Measurements from ENCODE around the gene CHI3L1.

The CHI3L1 gene

GRCh38 chr1:203206129-203206687 lies 19.7 kb upstream of the CHI3L1 start:
- no peak for DNase-seq (ENCODE audit: extremely low read depth in 1 of 2, low read depth in 1 of 2)

- DNase-seq (ENCODE audit: extremely low read depth in 1 of 2, low read depth in 1 of 2), result no peak
These were observed 18.3 kb upstream of the CHI3L1 start for GRCh38 chr1:203204756-203205155.

DNA sequence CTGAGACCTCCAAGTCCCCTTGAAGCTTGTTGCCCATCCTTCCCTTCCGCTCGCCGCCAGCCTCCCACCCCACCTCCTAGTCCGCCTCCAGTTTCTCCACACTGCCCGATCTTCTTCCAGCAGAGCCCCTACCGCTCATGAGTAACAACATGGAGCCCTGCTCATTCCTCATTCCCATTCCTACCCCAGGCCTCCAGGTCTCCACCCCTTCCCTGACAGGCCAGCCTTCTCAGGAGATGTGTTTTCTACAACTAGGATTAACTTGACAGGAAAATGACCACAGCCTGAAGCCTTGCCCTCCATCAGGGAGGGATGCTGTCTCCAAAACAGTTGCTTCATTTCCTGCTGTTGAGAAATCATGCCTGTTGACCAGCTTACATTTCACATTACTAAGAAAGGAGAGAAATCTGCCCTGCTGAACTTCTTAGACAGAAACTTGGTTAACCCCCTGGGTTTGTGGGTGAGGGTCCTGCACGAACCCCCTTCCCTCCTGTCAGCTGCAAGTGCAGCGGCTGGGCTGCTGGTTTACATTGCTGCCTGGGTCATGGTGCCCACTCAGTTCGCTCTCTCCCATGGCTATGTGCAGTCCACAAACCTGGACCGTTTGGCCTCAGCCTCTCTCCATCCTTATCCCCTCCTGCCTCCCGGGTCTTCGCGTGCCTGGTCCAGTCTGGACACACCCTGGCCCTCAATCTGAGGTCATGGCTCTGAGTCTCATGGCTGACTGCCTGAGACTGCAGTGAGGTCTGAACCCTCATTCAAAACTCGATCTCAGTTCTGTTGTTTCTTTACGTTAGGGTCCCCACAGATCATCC lies 16.1 kb upstream of the CHI3L1 start:
- no peak for DNase-seq (ENCODE audit: extremely low read depth in 1 of 2, low read depth in 1 of 2)

- DNase-seq (ENCODE audit: extremely low read depth in 1 of 2, low read depth in 1 of 2), result no peak
These were observed 15.2 kb upstream of the CHI3L1 start for GRCh38 chr1:203201516-203202205.

DNA sequence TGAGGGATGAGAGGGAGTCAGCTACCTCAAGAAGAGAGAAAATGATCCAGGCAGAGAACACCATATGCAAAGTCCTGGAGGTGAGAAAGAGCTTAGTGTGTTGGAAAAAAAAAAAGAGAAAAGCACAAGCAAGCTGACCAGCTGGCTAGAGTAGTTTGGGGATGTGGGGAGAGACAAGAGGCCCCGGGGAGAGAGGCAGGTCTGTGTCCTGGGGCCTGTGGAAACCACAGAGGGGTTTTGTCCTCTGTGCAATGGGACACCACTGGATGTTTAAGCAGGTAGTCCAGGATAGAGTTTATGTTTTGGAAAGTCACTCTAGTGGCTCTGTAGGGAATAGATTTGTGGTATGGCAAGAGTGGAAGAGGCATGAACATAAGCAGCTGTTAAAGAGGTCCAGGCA lies 14.4 kb upstream of the CHI3L1 start:
- DNase-seq (ENCODE audit: extremely low read depth in 1 of 2, low read depth in 1 of 2), result no peak

DNA sequence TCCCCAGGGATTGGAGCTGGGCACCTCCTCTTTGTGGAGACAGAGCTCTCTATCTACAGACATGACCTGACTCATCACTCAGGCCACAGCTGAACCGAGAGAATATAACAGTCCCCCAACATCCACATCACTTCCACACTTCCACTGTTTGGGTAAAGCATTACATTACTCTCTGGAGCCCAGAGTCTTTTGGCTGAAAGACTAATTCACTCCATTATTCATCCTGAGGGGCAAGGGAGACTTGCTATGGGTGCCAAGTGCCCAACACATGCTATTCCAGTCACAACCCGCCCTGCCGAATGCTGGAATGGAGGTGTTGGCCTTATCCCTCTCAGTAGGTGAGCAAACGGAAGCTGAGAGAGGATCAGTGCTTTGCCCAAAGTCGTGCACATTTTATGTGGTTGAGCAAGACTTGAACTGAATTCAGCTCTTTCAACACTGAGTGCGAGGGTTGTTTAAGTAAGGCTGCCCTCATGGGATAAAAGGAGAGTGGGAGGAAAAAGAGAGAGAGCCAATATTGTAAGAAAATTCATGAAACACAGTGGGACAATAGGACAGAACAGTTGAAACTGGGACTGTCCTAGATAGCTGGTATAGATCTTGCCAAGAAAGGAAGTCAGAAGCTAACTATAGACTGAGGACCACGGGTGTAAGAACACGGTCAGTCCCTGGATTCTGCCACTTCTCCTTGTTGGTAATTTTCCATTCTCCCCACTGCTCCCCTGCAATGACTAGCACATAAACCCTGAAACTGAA lies 13.5 kb upstream of the CHI3L1 start:
- DNase-seq (ENCODE audit: extremely low read depth in 1 of 2, low read depth in 1 of 2), result no peak

DNA sequence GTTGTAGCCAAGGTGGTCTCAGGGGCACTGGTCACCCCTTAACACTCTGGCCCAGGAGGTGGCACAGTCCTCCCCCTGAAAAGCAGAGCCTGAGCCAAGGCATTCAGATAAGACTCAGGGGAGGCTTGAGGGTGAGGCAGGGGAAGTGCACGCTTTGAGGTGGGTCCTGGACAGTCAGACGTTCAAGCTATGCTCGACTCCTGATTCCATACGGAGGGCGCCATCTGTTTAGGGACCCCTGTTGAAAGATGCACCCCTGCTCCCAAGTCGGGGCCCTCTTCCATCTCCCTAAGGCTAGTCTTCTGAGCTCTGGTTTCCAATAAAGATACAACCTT lies 12.9 kb upstream of the CHI3L1 start:
- no peak for DNase-seq (ENCODE audit: extremely low read depth in 1 of 2, low read depth in 1 of 2)

DNA sequence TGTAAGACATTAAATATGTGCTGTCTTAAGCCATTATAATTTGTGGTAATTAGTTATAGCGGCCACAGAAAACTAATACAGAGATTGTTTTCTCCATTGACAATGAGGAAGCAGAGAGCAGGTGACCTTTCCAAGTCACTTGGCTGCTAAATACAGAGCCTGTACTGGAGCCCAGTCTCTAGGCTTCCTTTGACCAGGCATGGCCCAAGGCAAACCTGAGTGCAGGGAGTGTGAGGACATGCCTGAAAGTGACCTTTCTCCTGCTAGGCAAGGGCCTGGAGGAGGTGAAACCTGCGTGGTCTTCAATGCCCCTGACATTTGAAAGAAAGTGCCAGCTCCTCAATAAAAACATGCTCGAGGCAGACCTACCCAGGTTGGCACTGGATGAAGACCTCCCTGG lies 12.5 kb upstream of the CHI3L1 start:
- no peak for DNase-seq (ENCODE audit: extremely low read depth in 1 of 2, low read depth in 1 of 2)

GRCh38 chr1:203197625-203198024 lies 11.1 kb upstream of the CHI3L1 start:
- no peak for DNase-seq (ENCODE audit: extremely low read depth in 1 of 2, low read depth in 1 of 2)

GRCh38 chr1:203196371-203196770 lies 9.9 kb upstream of the CHI3L1 start:
- DNase-seq (ENCODE audit: extremely low read depth in 1 of 2, low read depth in 1 of 2), result no peak

- DNase-seq (ENCODE audit: extremely low read depth in 1 of 2, low read depth in 1 of 2), result no peak
These were observed 4.4 kb upstream of the CHI3L1 start for GRCh38 chr1:203190949-203191348.

DNA sequence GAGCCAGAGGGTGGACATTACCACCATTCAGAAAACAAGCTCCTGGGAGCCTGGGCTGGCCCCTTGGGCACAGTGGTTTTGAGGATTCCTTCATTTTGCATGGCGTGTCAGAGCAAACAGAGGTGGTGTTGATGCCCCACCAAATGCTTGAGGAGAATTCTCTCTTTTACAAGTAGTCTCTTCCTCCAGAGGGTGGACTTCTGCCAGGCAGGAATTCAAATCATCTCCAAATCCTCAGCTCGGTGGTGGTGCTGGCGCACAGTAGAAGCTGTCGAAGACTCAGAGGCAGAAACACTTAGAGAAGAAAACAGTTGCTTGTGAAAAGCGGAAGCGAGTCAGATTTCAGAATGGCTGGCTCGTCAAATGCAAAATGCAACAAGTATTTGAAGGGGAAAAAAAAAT lies 3.4 kb upstream of the CHI3L1 start:
- DNase-seq (ENCODE audit: extremely low read depth in 1 of 2, low read depth in 1 of 2), result no peak

- DNase-seq (ENCODE audit: extremely low read depth in 1 of 2, low read depth in 1 of 2), result no peak
These were observed 2.3 kb upstream of the CHI3L1 start for GRCh38 chr1:203188686-203189232.

DNA sequence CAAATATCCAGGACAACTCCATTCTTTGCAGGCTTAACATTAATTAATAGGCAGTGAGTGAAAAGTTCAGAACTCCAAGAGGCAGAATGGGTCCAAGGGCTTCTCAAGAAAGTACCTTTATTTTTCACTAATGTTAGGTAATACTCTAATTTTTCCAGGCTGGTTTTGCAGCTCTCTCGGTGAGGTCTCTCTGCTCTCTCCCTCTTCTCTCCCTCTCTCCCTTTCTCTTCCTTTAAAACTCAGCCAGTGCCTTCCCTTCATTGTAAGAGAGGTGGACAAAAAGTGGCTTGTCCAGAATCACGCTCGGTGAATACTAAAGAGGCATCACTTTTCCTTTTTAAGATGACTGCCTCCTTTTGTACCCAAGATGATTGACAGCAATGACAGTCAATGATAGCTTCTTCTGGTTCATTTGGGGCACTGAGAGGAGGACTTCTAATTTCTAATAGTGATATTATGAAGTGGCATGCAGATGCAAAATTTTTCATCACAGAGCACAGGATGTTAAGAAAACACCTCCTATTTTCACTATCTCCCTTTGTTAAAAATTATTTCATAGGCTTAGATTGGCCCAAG lies 1.3 kb upstream of the CHI3L1 start:
- DNase-seq (ENCODE audit: extremely low read depth in 1 of 2, low read depth in 1 of 2), result no peak

DNA sequence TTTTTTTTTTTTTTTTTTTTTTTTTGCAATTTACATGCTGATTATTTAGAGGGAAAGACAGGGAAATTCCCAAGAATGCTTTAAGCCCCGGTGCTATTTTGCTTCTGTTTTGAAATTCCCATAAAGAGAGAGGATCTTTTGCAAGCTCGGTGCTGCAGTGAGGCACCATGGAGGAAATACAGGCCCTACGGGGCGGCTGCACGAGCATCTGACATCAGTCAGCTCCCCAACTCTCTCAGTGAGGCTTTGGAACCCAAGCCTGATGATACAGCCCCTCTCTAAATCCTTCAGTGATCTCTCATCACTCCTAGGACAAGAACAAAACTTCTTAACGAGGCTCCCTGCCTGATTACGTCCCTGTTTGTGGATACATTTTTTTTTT lies 791 bp upstream of the CHI3L1 start:
- DNase-seq (ENCODE audit: extremely low read depth in 1 of 2, low read depth in 1 of 2), result no peak

GRCh38 chr1:203186091-203186445 lies 436 bp downstream of the CHI3L1 start:
- no peak for DNase-seq (ENCODE audit: extremely low read depth in 1 of 2, low read depth in 1 of 2)

DNA sequence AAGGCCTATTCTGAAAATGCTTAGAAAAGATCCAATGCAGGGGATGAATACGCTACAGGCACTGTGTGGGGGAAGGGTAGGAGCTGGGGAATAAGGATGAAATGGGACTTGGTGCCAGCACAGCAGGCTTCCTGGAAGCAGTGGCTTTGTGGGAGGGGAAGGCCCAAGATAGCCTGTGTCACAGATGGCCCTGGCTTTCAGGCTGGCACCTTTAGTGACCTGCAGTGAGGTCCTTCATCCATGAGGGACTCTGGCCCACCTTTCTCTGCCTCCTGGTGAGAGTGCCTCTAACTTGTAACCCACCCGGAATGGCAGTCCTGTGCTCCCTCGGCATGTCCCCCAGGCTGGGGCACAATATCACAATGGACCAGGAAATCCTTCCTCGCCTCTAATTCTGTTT lies 919 bp downstream of the CHI3L1 start:
- DNase-seq (ENCODE audit: extremely low read depth in 1 of 2, low read depth in 1 of 2), result no peak

GRCh38 chr1:203185061-203185461 lies 1.4 kb downstream of the CHI3L1 start:
- DNase-seq (ENCODE audit: extremely low read depth in 1 of 2, low read depth in 1 of 2), result no peak

DNA sequence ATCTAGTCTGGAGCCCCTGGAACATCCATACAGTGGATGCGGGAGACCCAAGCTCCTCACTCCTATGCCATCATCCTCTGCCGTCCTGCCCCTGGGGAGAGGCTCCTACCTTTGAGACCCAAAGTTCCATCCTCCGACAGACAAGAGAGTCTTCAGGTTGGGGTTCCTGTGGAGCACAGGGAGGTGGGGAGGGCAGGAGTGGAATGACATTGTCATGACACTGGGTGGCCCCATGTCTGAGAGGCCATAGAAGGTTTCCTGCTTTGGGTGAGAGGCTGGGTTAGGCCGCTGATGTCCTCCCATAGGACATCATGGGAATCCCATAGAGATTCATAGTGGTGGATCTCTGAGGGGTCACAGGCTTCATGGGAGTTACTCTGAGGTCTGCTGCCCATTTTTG lies 2.0 kb downstream of the CHI3L1 start:
- DNase-seq (ENCODE audit: extremely low read depth in 1 of 2, low read depth in 1 of 2), result no peak

DNA sequence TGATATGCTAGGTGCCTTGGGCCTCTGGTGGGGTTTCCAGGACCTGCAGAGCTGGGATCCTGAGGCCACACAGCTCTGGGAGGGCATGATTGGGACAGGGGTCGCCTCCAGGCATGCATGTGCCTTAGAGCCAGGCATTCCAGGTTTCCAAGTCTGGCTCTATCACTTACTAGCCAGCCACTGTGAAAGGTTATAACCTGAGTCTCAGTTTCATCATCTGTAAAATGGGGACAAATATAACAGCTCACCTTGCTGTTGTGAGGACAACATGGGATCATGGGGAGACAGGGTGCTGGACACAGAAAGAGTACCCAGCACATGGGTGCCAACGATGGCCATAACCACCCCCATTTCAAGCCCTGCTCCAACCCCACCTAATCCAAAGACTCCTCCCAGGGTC lies 2.7 kb downstream of the CHI3L1 start:
- no peak for DNase-seq (ENCODE audit: extremely low read depth in 1 of 2, low read depth in 1 of 2)

DNA sequence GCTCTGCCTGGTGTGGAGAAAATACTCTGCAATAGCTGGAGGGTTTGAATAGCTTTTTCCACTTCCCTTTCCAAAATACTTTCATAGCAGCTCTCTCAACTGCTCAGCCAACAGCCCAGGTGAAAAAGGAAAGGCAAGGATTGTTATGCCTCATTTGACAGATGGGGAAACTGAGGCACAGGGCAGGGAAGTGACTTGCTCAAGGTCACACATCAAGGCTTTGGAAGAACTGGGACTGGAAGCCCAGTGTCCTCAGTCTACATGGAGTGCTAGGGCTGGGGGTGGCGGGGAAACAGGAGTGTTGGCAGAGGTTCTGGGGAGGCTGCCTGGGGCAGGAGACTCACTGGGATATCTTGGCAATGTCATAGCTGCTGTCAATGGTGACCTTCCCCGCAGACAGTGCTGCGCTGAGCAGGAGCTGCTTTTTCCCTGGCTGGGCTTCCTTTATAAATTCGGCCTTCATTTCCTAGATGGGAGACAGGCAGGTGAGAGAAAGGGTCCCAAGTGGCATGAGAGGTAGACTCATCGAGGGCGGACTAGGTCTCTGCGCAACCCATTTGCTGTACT lies 4.0 kb downstream of the CHI3L1 start:
- DNase-seq (ENCODE audit: extremely low read depth in 1 of 2, low read depth in 1 of 2), result no peak
